Measurements from ENCODE around the gene TDRD9.
A peak's percentile ranks its signal among the peaks of the same experiment; 100 is the strongest.
"Not testable (repeated sequence)": the region's sequence is repeated elsewhere in the genome, so short reads cannot be mapped to it uniquely, and the experiment has no call there.

TDRD9 gene

DNA sequence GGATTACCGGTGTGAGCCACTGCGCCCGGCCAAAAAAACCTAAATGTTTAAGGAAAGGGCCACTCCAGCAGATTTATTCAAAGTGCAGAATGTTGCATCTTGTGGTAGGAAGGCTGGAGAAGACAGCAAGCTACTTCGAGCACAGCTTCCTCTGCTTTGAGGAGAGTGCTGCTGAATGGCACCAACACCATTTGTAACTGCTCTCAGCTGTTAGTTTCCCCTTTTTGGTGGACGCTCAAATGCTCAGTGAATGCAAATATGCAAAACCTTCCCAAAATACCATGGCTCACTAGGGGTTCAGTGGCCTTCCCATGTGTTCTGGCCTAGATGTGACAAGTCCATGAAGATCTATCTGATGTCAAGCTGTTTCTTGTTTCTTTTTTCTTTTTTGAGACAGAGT lies 2.9 kb upstream of the TDRD9 start:
- DNase-seq = no peak

DNA sequence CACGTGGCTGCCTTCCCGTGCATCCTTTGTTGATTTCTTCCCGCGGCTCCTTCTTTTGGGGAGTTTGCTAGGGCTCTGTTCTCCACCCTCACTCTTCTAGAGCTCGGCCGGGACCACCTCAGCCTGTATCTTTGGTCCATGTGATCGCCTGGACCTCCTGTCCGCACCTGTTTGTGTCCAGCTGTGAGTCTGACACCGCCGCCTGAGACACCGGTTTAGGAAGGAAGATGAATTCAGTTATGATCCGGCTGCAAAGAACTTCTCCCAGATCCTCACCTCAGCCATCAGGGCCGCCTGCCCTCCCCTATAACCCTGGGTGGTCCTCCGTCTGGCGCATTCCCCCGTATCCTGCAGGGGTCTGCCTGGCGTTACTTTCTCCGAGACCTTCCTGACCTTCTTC lies 690 bp upstream of the TDRD9 start:
- no peak for DNase-seq

DNA sequence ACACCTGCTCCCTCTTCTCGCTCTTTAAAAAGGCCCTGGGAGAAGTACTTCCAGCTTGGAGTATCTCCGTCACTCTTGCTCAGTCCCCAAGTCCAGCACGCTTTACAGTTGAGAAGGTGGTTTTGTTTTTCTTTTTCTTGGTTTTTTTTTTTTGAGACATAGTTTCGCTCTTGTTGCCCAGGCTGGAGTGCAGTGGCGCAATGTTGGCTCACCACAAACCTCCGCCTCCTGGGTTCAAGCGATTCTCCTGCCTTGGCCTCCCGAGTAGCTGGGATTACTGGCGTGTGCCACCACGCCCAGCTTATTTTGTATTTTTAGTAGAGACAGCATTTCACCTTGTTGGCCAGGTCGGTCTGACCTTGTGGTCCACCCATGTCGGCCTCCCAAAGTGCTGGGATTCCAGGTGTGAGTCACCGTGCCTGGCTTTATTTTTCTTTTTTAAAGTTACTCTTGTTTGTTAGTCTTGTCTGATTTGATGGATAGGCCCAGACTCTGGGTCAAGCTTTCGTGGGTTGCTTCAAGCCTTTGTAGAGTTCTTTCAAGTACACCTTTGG lies 1.9 kb downstream of the TDRD9 start:
- DNase-seq = no peak

DNA sequence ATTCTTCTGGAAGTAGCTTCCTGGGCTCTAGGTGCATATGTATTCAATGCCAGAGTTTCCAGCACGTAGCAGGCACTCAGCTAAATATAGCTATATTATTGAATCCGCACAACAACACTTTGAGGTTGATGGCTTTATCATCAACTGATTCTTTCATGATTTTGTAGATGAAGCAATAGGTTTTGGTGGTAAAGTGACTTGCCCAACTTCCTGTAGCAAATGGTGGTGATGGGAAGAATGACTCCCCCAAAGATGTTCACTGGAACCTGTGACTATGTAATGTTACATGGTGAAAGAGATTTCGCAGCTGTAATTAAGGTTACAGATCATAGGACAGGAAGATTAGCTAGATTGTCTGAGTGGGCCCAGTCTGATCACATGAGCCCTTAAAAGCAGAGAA lies 3.2 kb downstream of the TDRD9 start:
- peak; percentile 24 for DNase-seq

DNA sequence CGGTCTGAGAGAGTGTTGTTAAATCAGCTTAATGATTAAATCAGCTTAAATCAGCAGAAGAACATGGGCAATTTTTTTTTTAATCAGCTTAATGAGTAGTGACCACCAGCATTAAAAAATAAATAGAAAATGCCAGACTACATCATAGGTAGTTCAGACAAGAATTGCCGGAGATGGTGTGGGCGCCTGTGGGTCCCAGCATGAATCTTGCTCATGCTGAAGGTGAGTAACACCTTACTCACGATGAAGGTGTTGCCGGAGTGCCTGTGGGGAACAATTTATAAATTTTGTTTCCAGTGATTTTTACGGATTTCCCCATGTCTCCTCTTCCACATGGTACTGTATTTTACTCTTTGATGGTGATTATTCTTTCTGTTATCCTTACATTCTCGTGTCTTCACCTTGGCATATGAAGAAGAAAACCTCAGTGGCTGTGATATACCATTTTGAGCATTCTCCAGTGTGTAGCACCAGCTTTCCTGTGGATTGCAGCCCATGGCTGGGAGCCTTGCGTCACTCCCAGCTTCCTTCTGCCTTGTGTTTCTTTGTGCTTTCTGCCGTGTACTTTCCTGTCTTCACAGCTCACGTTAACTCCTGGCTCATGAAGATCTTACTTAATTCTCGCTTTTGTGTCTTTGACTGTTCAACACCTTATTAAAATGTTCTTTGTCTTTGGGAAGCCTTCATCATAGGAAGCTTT lies 4.7 kb downstream of the TDRD9 start:
- DNase-seq = no peak

DNA sequence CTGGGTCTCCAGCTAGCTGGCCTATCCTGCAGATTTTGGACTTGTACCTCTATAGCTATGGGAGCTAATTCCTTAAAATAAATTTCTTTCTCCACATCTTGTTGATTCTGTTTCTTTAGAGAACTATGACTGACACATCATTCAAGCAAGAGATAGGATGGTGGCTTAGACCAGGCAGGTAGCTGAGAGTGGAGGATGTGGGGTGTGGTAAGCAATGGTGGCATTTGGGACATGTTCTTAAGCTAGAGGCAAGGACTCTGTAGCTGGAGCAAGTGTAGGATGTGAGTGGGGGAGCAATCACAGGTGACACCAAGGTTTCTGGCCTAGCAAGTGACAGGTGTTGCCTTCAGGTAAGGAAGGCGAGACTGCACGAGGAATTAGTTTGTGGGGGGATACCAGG lies 6.8 kb downstream of the TDRD9 start:
- no peak for DNase-seq

DNA sequence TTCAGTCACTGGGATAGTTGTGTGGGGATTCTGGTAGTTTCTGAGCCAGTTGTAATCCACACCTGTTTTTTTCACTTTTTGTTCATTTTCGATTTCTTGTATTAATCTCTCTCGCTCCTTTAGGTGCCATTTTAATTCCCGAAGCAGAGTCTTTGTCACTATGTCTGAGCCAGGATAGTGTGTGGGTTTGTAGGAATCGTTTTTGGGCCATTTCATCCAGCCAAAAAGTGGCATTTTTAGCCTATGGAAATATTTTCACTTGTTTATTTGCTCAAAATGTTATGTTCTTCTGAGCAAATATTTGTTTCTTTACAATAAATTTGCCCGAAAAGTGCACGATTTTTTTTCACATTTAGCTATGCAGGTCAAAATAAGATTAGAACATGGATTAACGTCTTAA lies 13.2 kb downstream of the TDRD9 start:
- no peak for DNase-seq

DNA sequence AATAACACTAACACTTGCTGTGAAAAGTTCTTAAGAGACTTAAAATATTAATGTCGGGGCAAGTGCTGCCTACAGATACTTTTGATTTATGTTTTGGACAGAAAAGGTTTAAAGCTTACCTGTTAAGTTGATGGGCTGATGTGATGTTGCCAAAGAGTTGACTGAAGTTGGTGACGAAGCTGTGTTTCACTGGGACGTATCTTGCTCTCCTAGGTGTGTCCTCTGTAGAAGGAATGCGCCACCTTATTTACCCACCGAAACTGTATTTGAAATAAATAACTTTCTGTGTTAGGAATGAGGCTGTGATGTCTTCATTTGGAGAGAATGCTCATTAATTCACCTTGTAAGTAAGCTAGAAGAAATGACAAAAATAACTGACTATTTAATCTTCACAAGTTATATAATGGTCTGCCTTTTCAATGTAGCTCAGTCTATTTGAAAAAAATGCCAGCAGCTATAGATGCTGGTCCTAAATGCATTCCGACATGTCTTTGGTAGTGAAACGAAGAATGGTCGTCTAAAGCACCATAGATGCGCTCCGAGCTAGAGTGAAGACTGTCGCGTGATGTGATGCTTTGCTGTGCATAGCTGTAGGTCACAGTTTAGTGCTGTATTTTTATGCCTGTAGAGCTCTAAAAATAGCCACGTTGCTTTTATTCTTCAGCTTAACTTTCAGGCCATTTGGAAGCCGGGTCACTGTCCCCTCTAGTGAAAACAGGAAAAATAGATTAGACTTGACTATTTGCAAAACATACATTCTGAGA lies 13.9 kb downstream of the TDRD9 start, which contains the start of gene RD3L:
Gene RD3L, minus strand, starts transcription at position 557 of the 764 bp plus-strand sequence. CDS start 834 bp downstream, outside the sequence.
- DNase-seq = no peak

DNA sequence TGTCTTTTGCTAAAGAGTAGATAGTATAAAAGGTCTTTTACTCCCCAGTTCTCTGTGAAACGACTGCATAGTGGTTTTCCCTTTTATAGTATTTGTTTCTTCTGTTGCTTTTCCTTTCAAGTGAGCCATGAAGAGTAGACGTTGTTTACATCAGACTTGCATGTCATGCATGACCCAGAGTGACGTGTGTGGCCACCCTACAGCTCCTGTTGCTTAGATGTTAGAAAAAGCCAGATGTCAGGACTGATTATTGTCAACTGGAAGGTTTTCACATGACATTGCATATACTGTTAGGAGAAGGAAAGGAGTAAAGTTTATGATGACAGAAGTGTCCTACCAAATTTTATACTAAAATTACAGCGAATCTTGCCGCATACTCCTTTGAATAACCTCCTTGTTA lies 15.4 kb downstream of the TDRD9 start:
- no peak for DNase-seq

DNA sequence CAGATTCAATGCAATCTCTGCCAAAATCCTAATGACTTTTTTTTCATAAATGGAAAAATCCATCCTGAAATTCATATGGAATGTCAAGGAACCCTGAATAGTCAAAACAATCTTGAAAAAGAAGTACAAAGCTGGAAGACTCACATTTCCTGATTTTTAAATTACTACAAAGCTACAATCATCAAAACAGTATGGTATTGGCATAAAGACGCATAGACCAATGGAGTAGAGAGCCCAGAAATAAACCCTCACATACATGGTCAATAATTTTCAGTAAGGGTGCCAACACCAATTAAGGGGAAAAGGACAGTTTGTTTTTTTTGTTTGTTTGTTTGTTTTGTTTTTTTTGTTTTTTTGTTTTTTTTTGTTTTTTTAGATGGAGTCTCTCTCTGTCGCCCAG lies 18.7 kb downstream of the TDRD9 start:
- no peak for DNase-seq

DNA sequence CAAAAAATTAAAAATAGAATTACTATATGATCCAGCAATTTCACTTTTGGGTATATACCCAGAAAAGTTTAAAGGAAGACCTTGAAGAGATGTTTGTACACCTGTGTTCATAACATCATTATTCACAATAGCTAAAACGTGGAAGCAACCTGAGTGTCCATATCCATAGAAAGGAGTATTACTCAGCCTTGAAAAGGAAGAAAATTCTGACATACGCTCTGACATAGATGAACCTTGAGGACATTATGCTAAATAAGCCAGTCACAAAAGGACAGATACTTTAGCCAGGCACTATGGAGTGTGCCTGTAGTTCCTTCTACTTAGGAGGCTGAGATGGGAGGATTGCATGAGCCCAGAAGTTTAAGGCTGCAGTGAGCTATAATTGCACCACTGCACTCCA lies 20.2 kb downstream of the TDRD9 start:
- DNase-seq = no peak

DNA sequence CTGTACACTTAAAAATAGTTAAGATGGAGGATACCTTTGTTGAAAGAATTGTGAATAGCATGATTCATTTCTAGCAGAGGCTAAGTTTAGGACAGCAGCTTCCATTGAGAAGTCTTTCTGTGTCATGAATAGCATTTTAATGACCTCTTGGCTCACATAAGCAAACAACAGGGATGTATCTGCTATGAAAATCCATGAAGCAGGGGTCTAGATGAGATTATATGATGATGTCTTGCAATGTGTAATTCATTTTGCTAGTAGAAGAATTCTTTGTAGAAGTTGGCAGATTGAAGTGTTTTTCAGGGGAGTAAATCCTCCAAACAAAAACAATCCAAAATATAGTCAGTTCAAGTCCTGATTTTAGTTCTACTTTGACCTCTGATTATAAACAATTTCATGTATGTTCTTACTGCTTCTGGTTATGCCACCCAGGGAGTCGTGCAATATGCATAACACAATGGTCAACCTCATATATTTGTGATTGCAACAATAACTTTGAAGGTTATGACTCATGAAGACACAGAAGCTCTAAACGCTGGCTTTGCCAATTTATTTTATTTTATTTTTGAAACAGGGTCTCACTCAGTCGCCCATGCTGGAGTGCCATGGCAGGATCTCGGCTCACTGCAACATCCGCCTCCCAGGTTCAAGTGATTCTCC lies 21.0 kb downstream of the TDRD9 start:
- DNase-seq = no peak

DNA sequence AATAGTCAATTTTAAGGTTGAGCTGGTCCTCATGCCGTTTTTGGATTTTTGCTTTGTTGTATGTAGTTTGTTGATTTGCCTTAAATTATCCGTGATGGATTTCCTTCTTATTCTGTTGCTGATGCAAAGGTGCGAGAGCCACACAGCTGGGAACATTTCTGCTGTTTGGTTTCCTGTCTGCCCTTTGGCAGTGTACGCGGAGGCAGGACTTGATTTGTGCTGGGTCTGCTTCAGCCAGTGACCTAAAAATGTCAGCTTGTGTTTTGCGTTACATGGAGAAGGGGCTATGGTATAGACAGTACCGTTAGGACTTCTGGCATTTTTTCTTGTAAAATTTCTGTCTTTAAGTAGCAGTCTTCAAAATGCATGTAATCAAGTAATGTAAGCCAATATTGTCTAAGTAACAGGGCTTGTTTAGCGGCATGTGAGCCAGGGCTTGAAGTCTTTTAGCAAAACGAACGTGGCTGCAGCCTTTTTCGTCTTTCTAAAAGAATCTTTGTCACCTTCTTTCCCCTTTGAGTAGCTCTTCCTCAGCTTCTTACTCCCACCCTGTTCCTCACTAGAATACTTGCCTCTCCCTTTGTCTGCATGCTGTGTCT lies 32.3 kb downstream of the TDRD9 start:
- DNase-seq = no peak

DNA sequence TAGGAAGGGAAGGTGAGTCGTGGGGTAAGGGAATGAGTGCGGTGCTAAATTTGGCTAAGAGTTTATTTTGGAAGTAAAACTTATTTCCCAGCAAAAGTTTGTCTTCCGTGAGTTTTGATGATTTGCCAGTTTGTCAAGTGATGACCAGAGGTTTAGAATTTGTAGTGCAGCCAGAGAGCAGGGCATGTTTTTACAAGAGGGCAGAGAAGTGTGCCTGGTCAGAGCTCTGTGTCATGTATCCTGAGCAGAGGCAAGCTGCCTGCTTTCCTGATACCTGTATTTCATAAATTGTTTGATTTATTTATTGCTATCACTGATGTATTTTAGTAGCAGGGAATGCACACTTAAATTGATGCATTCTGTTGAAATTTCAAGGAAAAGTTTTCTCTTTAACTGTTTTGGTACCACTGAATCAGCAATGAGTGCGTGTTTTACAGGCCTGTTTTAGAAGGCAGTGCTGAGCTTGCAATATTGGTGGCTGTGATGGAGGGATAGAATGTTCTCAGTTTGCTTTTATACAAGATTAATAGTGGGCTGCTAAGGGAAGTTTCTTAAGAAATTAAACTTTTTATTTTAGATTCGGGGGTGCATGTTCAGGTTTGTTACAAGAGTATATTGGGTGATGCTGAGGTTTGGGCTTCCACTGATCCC lies 33.8 kb downstream of the TDRD9 start:
- no peak for DNase-seq

DNA sequence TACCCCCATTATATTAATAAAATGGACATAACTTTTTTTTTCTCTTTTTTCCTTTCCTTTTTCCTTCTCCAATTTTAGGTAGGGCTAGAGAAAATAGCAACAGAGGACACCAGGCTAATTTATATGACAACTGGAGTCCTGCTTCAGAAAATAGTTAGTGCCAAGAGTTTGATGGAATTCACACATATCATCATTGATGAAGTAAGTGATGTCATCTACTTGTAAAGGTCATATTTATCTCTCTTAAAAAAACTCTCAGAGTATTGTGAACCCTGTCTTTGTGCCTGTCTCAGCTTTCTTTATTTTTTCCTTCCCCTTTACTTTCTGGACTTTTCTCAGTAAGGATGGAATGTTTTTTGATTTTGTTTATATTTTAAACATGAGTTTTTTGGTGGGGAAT lies 38.4 kb downstream of the TDRD9 start:
- DNase-seq = no peak

DNA sequence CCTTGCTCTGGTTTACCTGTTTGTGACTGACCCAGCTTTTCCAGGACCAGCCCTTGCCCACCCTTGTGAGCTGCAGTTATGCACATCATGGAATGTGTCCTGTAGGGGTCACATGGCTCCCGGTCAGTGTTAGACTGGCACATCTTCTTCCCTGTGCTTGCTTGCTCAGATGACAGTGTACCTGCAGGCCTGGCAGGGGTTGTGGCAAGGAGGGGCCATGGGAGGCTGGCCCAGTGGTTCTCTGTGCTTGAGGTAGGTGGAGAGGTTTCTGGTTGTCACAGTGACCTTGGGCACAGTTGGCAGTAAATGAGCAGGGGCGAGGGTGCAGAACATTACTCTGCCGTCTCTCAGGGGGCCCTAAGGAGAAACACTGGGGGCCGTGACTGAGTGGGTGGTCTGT lies 41.7 kb downstream of the TDRD9 start:
- no peak for DNase-seq

DNA sequence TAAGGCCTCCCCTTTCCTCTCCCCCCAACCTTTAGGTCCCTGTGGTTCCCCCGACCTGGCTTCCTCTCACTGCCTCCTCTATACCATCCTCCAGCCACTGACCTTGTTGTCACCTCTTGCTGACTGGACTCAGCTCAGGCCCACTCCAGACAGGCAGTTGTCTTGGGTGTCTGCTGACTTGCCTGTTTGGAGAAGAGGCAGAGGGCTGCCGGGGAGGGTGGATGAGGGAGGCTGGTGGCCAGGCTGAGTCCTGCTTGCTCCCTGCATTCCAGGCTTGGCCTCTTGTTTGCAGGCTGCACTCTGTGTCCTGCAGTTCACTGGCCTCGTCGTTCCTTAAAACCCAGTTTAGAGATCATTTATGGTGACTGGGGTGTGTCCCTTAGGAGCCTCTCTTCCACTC lies 45.1 kb downstream of the TDRD9 start:
- no peak for DNase-seq

DNA sequence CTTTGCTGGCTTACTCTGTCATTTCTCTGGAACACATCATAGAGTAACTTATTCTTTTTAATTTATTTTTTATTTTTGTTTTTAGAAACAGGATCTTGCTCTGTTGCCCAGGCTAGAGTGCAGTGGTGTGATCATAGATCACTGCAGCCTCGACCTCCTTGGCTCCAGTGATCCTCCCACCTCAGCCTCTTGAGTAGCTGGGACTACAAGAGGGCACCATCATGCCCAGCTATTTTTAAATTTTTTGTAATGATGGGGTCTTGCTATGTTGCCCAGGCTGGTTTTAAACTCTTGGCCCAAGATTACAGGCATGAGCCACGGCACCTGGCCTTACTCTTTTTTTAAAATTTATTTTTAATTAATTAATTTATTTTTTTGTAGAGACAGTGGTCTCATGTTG lies 46.3 kb downstream of the TDRD9 start:
- no peak for DNase-seq

DNA sequence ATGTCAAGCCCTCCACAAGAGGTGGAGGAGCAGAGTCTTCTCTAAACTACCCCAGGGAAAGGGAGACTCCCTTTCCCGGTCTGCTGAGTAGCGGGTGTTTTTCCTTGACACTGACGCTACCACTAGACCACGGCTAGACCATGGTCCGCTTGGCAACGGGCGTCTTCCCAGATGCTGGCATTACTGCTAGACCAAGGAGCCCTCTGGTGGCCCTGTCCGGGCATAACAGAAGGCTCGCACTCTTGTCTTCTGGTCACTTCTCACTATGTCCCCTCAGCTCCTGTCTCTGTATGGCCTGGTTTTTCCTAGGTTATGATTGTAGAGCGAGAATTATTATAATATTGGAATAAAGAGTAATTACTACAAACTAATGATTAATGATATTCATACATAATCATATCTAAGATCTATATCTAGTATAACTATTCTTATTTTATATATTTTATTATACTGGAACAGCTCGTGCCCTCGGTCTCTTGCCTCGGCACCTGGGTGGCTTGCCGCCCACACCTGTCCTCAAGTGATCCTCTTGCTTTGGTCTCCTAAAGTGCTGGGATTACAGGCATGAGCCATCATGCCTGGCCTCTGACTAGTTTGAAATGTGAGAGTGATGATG lies 52.5 kb downstream of the TDRD9 start:
- not testable (repeated sequence) for DNase-seq

DNA sequence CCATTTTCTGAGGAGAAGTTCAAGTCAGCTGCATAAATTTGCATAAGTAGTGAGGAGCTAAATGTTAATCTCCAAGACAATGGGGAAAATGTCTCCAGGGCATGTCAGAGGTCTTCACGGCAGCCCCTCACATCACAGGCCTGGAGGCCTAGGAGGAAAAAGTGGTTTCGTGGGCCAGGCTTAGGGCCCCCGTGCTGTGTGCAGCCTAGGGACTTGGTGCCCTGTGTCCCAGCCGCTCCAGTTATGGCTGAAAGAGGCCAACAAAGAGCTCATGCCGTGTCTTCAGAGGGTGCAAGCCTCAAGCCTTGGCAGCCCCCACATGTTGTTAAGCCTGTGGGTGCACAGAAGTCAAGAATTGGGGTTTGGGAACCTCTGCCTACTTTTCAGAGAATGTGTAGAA lies 55.9 kb downstream of the TDRD9 start:
- DNase-seq = no peak

DNA sequence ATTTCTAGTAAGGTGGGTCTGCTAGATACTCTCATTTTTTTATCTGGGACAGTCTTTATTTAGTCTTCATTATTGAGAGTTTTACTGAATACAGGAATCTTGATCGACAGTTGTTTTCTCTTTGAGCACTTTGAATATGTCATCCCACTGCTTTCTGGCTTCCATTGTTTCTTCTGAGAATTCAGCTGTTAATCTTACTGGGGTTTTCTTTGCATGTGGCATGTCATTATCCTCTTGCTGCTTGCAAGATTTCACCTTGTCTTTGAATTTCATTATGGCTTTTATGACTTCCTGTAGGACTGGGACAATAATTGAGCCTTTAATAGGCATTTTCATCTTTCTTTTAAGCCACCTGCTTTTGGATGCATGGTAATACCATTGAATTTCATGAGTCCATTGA lies 60.8 kb downstream of the TDRD9 start:
- no peak for DNase-seq

DNA sequence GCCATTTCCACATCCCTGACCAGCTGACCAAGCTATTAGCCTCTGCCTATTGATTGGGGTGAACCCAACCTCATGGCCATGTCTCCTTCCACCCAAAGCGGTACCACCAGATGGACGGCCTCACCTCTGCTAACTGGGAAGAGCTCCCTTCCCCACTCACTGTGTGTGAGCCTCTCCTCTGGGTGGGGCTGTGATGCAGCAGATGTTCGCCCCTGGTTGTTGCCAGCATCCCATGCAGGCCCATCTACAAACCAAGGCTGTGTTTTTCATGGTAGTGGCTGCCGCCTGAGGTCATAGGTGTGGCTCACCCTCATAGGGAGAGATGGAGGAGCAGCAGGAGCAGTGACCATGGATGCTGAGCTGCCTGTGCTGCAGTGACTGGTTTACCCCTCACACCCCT lies 61.7 kb downstream of the TDRD9 start:
- no peak for DNase-seq

All from activated CD4-positive, alpha-beta T cell treated with anti-CD3 and anti-CD28 coated beads, Interleukin-10, Interleukin-2, amounts not matched to agents 100 ng/mL and 50 ng/mL, durations not matched to agents 16 hours and 8 hours (primary cell).